ENCODE measurements around the gene SEMA6B. TPM values are rescaled to one million over a fixed set of nuclear protein-coding genes. Genes with fewer than 3 reads are reported as not detected.
A peak's percentile ranks its signal among the peaks of the same experiment; 100 is the strongest.

Gene SEMA6B
- total RNA-seq, 2 experiments from 2014 or later: not detected

- H3K27ac Mint-ChIP-seq: no peak overlapping the region
- ChIA-PET POLR2A (no interaction called here), CTCF (interaction anchor here (0.6 to 2.5 kb wide), 4 partner anchors 9 to 557 kb away, joined by 3 to 6 read pairs (median 4); partner anchors contain the start of gene FEM1A)
- DNase-seq: peak; percentile 22
- no peaks in the 10 kb centered on the region for H3K36me3 Mint-ChIP-seq (ENCODE audit: low read depth)
- no peaks in the 10 kb centered on the region for H3K4me1 Mint-ChIP-seq
- H3K27me3 Mint-ChIP-seq: no peaks in the 10 kb centered on the region
- H3K9me3 Mint-ChIP-seq: no peaks in the 10 kb centered on the region
- no peak overlapping the region for H3K4me3 Mint-ChIP-seq
These were observed 1.2 kb downstream of the SEMA6B start for GRCh38 chr19:4557971-4558941.

DNA sequence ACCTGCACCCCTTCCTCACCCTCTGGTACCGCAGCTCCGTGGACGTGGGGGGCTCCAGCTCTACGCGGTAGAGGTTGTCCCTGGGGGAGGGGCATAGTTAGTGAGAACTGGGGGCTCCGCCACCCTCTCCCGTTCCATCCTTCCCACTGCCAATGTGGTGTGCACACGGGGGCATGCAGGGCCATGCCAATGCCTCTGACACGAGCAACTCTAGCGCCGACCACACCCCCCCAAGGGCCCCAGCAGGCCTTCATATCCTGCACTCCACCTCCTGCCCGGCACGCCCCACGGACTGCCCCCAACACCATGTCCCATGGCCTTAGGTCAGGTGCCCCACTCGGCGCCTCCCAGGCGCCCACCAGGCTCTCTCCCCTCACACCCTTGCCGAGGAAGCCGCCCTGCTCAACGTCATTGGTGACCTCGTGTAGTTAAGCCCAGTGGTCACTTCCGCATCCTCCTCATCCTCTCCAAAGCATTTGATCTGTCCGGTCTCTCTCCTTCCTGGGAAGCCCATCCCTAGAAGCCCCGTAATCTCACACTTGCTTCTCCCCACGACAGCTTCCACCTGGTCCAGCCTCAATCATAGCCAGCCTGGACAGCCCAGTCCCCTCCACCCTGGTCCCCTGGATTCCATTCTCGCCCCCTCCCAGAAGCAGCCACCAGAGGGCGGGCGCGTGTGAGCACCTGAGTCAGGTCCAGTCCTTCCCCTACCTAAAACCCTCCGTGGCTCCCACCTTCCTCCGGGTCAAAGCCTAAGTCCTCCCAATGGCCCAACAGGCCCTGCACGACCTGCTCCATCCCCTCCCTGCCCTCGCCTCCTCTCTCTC is 2.1 kb downstream of the SEMA6B start:
- Mint-ChIP-seq H3K9me3 (no peaks in the 10 kb centered on the region), H3K4me1 (no peaks in the 10 kb centered on the region), H3K36me3 (ENCODE audit: low read depth) (no peaks in the 10 kb centered on the region), H3K27ac (no peak overlapping the region), H3K4me3 (no peak overlapping the region), H3K27me3 (no peaks in the 10 kb centered on the region)
- CTCF ChIA-PET: interaction anchor here (2.5 kb wide), 1 partner anchor 10 kb away, joined by 6 read pairs; no protein-coding TSS in a partner anchor
- peak; percentile 22 for DNase-seq
- POLR2A ChIA-PET: no interaction called here

- ChIA-PET POLR2A (no interaction called here), CTCF (interaction anchor here (1.4 to 2.5 kb wide), 2 partner anchors 11 to 21 kb away, joined by 3 to 6 read pairs; no protein-coding TSS in a partner anchor)
- Mint-ChIP-seq H3K4me1 (no peaks in the 10 kb centered on the region), H3K36me3 (ENCODE audit: low read depth) (no peaks in the 10 kb centered on the region), H3K9me3 (no peaks in the 10 kb centered on the region), H3K27me3 (no peaks in the 10 kb centered on the region), H3K27ac (no peak overlapping the region), H3K4me3 (no peak overlapping the region)
- DNase-seq: peak; percentile 14
These were observed 2.8 kb downstream of the SEMA6B start for GRCh38 chr19:4556597-4557127.

- CTCF ChIA-PET: interaction anchor here (1.0 to 2.5 kb wide), 3 partner anchors 12 to 20 kb away, joined by 3 to 6 read pairs (median 3); partner anchors contain the start of gene LRG1
- Mint-ChIP-seq H3K9me3 (no peaks in the 10 kb centered on the region), H3K4me1 (no peaks in the 10 kb centered on the region), H3K4me3 (no peak overlapping the region), H3K27ac (no peak overlapping the region), H3K27me3 (no peaks in the 10 kb centered on the region), H3K36me3 (ENCODE audit: low read depth) (no peaks in the 10 kb centered on the region)
- POLR2A ChIA-PET: no interaction called here
- no peak for DNase-seq
These were observed 3.6 kb downstream of the SEMA6B start for GRCh38 chr19:4555657-4556561.

GRCh38 chr19:4554717-4555116 is 4.8 kb downstream of the SEMA6B start:
- Mint-ChIP-seq H3K4me3 (no peak overlapping the region), H3K27me3 (no peaks in the 10 kb centered on the region), H3K4me1 (no peaks in the 10 kb centered on the region), H3K36me3 (ENCODE audit: low read depth) (no peaks in the 10 kb centered on the region), H3K27ac (no peak overlapping the region), H3K9me3 (no peaks in the 10 kb centered on the region)
- ChIA-PET POLR2A (no interaction called here), CTCF (interaction anchor here (1.0 kb wide), 1 partner anchor 15 kb away, joined by 3 read pairs; the partner anchor contains the start of gene LRG1)
- DNase-seq: no peak

DNA sequence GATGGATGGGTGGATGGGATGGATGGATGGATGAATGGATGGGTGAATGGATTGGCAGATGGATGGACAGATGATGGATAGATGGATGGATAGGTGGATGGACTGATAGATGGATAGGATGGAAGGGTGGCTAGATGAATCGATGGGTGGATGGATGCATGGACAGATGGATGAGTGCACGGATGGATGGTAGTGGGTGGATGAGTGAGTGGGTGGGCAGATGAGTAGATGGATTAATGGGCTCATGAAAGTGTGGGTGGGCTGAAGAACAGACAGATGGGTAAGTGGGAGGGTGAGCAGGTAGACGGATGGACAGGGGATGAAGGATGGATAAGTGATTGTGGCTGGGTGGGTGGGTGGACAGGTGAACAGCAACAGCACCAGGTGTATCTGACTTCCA is 5.7 kb downstream of the SEMA6B start:
- Mint-ChIP-seq H3K4me1 (no peaks in the 10 kb centered on the region), H3K4me3 (no peak overlapping the region), H3K36me3 (ENCODE audit: low read depth) (no peaks in the 10 kb centered on the region), H3K27me3 (no peaks in the 10 kb centered on the region), H3K27ac (no peak overlapping the region), H3K9me3 (no peaks in the 10 kb centered on the region)
- CTCF ChIA-PET: no interaction called here
- POLR2A ChIA-PET: no interaction called here
- DNase-seq: no peak

DNA sequence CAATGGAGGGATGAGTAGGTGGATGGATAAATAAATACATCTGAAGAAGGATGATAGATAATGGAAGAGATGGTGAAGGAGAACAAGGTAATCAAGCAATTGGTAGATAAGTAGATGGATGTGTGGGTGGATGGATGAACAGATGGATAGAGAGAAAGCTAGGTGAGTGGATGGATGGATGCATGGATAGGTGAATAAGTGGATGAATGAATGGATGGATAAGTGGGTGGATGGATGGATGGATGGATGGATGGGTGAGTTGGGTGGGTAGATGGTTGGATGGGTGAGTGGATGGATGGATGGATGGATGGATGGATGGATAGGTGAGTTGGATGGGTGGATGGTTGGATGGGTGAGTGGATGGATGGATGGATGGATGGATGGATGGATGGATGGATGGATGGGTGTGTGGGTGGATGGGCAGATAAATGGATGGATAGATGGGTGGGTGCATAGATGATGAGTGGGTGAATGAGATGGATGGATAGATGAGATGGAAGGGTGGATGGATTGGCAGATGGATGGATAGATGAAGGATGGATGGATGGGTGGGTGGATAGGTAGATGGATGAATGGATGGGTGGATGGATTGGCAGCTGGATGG is 6.3 kb downstream of the SEMA6B start:
- no peak overlapping the region for H3K4me3 Mint-ChIP-seq
- no peak for DNase-seq
- ChIA-PET POLR2A (no interaction called here), CTCF (no interaction called here)
- H3K36me3 Mint-ChIP-seq (ENCODE audit: low read depth): no peaks in the 10 kb centered on the region
- no peaks in the 10 kb centered on the region for H3K27me3 Mint-ChIP-seq
- no peak overlapping the region for H3K27ac Mint-ChIP-seq
- H3K9me3 Mint-ChIP-seq: no peaks in the 10 kb centered on the region
- no peaks in the 10 kb centered on the region for H3K4me1 Mint-ChIP-seq

DNA sequence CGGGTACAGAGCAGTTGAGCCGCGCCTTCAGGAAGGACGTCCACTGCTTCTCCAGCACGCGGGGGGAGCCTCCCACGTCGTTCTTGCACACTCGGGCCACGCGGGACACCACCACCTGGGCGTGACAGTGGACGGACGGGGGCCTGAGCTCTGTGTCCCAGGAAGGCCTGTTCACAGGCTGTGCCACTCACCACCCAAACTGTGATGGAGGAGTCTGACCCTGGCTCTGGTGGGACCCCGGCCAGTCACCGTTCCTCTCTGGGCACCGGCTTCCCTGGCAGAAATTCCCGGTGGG is 7.0 kb downstream of the SEMA6B start:
- H3K27me3 Mint-ChIP-seq: no peaks in the 10 kb centered on the region
- H3K4me1 Mint-ChIP-seq: no peaks in the 10 kb centered on the region
- H3K4me3 Mint-ChIP-seq: no peak overlapping the region
- POLR2A ChIA-PET: no interaction called here
- no peaks in the 10 kb centered on the region for H3K36me3 Mint-ChIP-seq (ENCODE audit: low read depth)
- H3K27ac Mint-ChIP-seq: no peak overlapping the region
- CTCF ChIA-PET: no interaction called here
- no peaks in the 10 kb centered on the region for H3K9me3 Mint-ChIP-seq
- no peak for DNase-seq

- CTCF ChIA-PET: no interaction called here
- Mint-ChIP-seq H3K4me1 (no peaks in the 10 kb centered on the region), H3K27me3 (no peaks in the 10 kb centered on the region), H3K36me3 (ENCODE audit: low read depth) (no peaks in the 10 kb centered on the region), H3K9me3 (no peaks in the 10 kb centered on the region), H3K4me3 (no peak overlapping the region), H3K27ac (no peak overlapping the region)
- no peak for DNase-seq
- POLR2A ChIA-PET: no interaction called here
These were observed 8.9 kb downstream of the SEMA6B start for GRCh38 chr19:4550479-4551050.

GRCh38 chr19:4550018-4550417 is 9.5 kb downstream of the SEMA6B start:
- no peak for DNase-seq
- Mint-ChIP-seq H3K36me3 (ENCODE audit: low read depth) (no peaks in the 10 kb centered on the region), H3K4me3 (no peak overlapping the region), H3K9me3 (no peaks in the 10 kb centered on the region), H3K4me1 (no peaks in the 10 kb centered on the region), H3K27me3 (no peaks in the 10 kb centered on the region), H3K27ac (no peak overlapping the region)
- CTCF ChIA-PET: no interaction called here
- POLR2A ChIA-PET: no interaction called here

DNA sequence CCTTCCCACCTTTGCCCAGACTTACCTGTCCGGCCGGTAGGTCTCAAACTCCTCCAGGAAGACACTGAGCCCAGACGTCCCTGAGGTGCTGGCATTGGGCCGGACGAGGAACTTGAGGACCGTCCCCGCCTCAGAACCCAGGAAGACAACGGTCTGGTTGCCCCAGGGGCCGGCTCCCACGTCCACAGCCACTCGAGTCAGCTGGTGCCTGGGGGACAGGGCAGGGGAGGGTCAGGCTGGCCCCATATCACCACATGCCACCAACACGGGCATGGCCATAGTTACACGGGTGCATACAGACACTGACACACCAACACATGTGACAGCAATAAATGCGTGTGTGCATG is 11.3 kb downstream of the SEMA6B start:
- no peaks in the 10 kb centered on the region for H3K27me3 Mint-ChIP-seq
- no peaks in the 10 kb centered on the region for H3K9me3 Mint-ChIP-seq
- H3K36me3 Mint-ChIP-seq (ENCODE audit: low read depth): no peaks in the 10 kb centered on the region
- H3K27ac Mint-ChIP-seq: no peak overlapping the region
- DNase-seq: no peak
- POLR2A ChIA-PET: interaction anchor here (0.7 kb wide), 1 partner anchor 972 kb away, joined by 4 read pairs; no protein-coding TSS in a partner anchor
- CTCF ChIA-PET: interaction anchor here (0.7 to 1.4 kb wide), 2 partner anchors 19 to 88 kb away, joined by 3 to 7 read pairs; no protein-coding TSS in a partner anchor
- no peaks in the 10 kb centered on the region for H3K4me1 Mint-ChIP-seq
- no peak overlapping the region for H3K4me3 Mint-ChIP-seq
